Hematopoietic multipotent progenitor cell treated with erythropoietin and hydrocortisone succinate and interleukin-3 and kit ligand, for 15 days (in vitro differentiated cells): Measurements from ENCODE around the gene IL11RA.

Experiments used
- DNase-seq: peaks from one replicate; pipeline ENCODE4 v3.0.0-alpha.2; 2015; ENCODE audit warnings: low spot score

The IL11RA gene

GRCh38 chr9:34687276-34688030 is 35.5 kb downstream of the IL11RA start:
- DNase-seq: no peak

GRCh38 chr9:34688329-34689115 is 36.5 kb downstream of the IL11RA start:
- no peak for DNase-seq

DNA sequence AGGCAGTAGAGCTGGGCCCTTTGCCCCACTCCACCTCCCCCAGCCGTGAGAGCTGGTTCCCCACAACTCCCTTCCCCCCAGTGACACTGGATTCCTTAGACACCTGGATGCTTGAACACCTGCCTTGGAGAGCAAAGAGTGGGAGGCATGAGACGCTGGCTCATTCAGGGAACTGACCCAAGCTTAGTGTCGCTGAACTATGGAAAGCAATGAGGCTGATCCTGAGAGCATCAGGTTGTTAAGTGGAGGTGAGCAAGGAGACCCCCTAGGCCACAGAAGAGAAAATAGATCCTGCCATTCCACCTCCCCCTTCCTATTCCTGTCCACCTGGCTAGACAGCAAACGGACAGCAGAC is 37.1 kb downstream of the IL11RA start:
- no peak for DNase-seq

GRCh38 chr9:34689512-34689911 is 37.5 kb downstream of the IL11RA start:
- DNase-seq: no peak

GRCh38 chr9:34690983-34691935 is 39.3 kb downstream of the IL11RA start, which contains the start of gene CCL19:
Gene CCL19, minus strand, starts transcription at chr9:34691276. Its CDS starts 137 bp downstream, at chr9:34691139.
- DNase-seq: no peak

GRCh38 chr9:34691936-34692315 is 39.9 kb downstream of the IL11RA start:
- DNase-seq: no peak

DNA sequence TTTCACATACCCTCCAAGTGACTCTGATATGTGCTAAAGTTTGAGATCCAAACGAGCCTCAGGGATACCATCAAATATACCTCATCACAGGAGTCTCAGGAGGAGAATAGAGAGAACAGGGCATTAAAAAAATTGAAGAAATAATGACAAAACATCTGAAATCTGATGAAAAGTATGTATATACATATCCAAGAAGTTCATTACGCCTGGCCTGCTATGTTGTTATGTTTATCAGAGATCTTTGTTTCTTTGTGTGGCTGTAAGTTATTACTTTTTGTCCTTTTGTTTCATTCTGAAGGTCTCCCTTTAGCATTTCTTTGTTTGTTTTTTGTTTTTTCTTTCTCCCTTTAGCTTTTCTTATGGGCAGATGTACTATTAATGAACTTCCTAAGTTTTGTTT is 41.6 kb downstream of the IL11RA start:
- no peak for DNase-seq

DNA sequence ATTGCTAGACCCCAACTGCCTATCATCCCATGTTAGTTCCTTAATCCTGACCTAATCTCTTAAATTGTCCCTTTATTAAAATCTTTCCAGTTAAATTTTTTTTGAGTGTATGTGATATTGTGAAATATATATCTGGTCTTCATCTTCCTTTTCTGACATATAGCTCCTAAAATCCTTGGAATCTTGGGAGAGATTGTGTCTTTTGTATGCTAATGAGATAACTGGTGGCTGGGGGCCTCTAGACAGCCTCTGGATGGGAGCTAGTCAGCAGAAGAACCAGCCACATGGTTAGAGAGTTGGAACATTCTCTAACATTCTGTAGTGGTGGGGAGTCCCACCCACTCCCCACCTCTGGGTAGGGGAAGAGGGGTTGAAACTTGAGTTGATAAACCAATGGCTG is 42.8 kb downstream of the IL11RA start:
- DNase-seq: no peak

DNA sequence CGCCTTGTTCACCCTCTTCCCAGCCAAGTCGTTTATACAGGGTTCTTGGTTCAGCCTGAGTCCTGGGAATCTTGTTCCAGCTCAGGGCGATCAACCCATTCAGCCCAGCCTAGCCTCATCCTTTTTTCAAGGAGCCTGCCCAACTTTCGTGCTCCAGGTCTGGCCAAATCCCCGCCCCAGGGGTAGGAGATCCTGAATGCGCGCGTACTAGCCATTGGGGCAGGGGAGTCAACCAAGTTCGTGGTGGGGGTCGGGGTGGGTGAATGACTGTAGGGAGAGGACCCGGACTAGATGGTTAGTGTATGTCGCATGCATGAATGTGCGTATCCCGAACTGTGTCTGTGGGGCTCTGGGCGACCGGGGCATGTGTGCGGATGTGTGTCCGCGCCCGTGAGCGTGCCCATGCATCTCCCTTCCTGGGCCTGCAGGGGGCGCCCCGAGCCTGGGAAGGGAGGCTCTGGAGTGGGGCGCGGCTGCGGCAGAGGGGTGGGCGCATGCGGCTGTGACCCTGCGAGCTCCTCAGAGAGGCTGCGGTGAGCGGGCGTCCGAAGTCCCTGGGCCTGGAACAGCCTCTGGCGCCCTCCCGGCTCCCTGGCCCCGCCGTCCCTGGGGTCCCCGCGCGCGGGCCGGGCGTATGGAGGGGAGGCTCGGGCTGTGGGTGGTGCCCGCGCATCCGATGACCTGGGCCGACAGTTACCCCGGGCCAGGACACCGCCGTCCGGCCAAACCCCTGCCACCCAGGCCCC is 49.2 kb downstream of the IL11RA start:
- peak; percentile 50 for DNase-seq

GRCh38 chr9:34701769-34702736 is 50.1 kb downstream of the IL11RA start:
- DNase-seq: peak; percentile 71

DNA sequence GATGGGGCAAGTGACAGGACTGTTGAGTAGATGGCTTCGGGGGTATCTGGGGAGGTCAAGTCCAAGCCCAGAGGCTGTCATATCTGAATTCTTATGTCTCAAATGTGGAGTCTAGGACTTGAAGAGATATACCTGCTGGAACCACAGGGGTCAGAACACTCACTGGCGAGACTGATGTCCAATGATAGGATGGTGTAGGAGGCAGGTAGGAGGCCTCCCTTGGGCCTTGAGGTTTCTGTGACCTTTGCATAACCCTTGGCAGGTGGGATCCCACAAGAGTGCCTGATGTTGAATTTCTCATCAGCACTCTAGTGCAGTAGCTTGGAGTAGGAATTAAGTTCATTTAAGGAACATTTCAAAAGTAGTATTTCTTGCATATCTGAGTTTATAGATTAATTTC is 55.1 kb downstream of the IL11RA start:
- no peak for DNase-seq

DNA sequence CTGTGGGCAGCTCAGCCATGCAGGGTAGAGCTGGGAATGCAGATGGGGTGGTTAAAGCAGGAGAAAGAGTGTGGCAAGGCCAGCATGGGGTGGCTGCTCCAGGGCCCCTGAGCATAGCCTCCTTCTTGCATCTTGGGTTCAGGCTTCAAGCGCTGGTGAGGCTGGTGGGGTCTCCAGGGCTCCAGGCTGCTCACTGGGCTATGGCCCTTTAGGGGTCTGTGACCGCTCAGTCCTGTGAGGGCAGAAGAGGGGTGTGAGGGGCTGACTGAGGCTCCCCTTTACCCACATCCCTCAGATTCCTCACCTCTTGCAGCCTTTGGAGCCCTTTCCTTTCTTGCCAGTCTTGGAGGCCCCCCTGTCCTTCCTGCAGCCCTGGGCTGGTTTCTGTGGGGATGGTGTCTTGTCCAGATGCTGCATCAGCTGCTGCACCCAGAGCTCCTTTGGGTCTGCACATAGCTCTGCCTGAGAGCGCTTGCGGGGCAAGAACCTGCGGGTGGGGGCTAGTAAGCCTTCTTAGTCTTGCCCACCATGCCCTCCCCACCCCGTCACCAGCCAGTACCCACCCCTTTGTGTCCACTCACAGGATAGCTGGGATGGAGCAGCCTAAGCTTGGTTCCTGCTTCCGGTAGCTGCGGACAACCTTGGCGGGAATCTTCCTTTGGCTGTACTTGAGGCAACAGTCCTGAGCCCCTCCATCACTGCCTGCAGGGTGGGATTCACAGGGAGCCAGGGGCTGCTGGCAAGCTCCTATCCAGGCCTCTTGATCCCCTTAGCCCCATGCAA is 57.4 kb downstream of the IL11RA start:
- no peak for DNase-seq

DNA sequence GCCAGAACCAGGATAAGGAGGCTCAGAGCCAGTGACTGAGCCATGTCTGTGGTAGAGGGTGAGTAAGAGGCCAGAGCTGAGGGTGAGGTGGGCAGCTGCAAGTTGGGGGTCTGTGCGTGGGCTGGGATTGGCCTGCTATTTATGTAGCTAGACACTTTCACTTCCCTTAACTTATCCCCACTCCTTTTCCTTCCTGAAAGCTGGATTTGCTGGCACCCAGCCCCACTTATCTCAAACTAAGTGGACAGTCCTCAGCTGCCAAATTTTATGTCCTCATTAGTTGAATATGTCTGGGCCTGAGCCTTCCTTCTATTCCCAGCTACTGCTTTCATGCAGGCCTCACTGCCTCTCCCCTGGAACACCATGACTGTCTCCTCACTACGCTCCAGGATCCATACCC is 58.0 kb downstream of the IL11RA start, which contains the start of gene CCL21:
CCL21 (minus strand) TSS at position 114 of the 400 bp plus-strand sequence; CDS start at position 44, 70 bp downstream.
- DNase-seq: no peak
